Measurements from ENCODE around the gene EEF1AKMT4.
A peak's percentile ranks its signal among the peaks of the same experiment; 100 is the strongest.
"Not testable (repeated sequence)": the region's sequence is repeated elsewhere in the genome, so short reads cannot be mapped to it uniquely, and the experiment has no call there.

EEF1AKMT4 gene

GRCh38 chr3:184261270-184261853 lies 11.9 kb downstream of the EEF1AKMT4 start, which contains the start of gene CAMK2N2:
Gene CAMK2N2, minus strand, starts transcription at chr3:184261553. Its CDS starts 268 bp downstream, at chr3:184261285.
- DNase-seq = peak; percentile 89

GRCh38 chr3:184261854-184262763 lies 12.6 kb downstream of the EEF1AKMT4 start:
- DNase-seq = peak; percentile 81

GRCh38 chr3:184262764-184263179 lies 13.3 kb downstream of the EEF1AKMT4 start:
- no peak for DNase-seq

GRCh38 chr3:184267249-184267648 lies 17.8 kb downstream of the EEF1AKMT4 start:
- not testable (repeated sequence) for DNase-seq

- DNase-seq = no peak
These were observed 22.8 kb downstream of the EEF1AKMT4 start for GRCh38 chr3:184272269-184272668.

- no peak for DNase-seq
These were observed 25.9 kb downstream of the EEF1AKMT4 start for GRCh38 chr3:184275381-184275701.

- no peak for DNase-seq
These were observed 26.8 kb downstream of the EEF1AKMT4 start, which contains the start of gene ECE2 for GRCh38 chr3:184275961-184276910. Gene ECE2, plus strand, starts transcription at chr3:184276022. Its CDS starts 132 bp downstream, at chr3:184276154.

- no peak for DNase-seq
These were observed 27.9 kb downstream of the EEF1AKMT4 start for GRCh38 chr3:184277366-184277765.

- no peak for DNase-seq
These were observed 33.5 kb downstream of the EEF1AKMT4 start for GRCh38 chr3:184282941-184283340.

- no peak for DNase-seq
These were observed 34.2 kb downstream of the EEF1AKMT4 start for GRCh38 chr3:184283681-184284080.

GRCh38 chr3:184284696-184285095 lies 35.2 kb downstream of the EEF1AKMT4 start:
- DNase-seq = peak; percentile 93

GRCh38 chr3:184289426-184289938 lies 40.0 kb downstream of the EEF1AKMT4 start:
- peak; percentile 25 for DNase-seq

GRCh38 chr3:184290331-184290730 lies 40.9 kb downstream of the EEF1AKMT4 start:
- DNase-seq = no peak

- no peak for DNase-seq
These were observed 41.7 kb downstream of the EEF1AKMT4 start for GRCh38 chr3:184291044-184291737.

GRCh38 chr3:184291738-184292445 lies 42.4 kb downstream of the EEF1AKMT4 start:
- DNase-seq = no peak

- no peak for DNase-seq
These were observed 46.3 kb downstream of the EEF1AKMT4 start for GRCh38 chr3:184295771-184296170.

- DNase-seq = no peak
These were observed 47.1 kb downstream of the EEF1AKMT4 start for GRCh38 chr3:184296616-184297015.

GRCh38 chr3:184298759-184299487 lies 49.5 kb downstream of the EEF1AKMT4 start, which contains the start of gene PSMD2:
Gene PSMD2, plus strand, starts transcription at chr3:184299241. Its CDS starts 26 bp downstream, at chr3:184299267.
- peak; percentile 96 for DNase-seq

- no peak for DNase-seq
These were observed 50.3 kb downstream of the EEF1AKMT4 start for GRCh38 chr3:184299488-184300377.

- DNase-seq = no peak
These were observed 50.9 kb downstream of the EEF1AKMT4 start for GRCh38 chr3:184300378-184300720.
